H1 (cell line): ENCODE data around the gene CDV3. TPM values are rescaled to one million over a fixed set of nuclear protein-coding genes. Genes with fewer than 3 reads are reported as not detected.

Source experiments
- ATF2 ChIP-seq: IDR thresholded peaks from 2 replicates; pipeline ENCODE4 v1.6.1; 2012; ENCODE audit warnings: low read length, inconsistent platforms
- BRCA1 ChIP-seq: IDR thresholded peaks from 2 replicates; pipeline ENCODE4 v1.6.1; 2012; ENCODE audit warnings: low read depth, low read length, improper control_type of control experiment
- GTF2F1 ChIP-seq: IDR thresholded peaks from 2 replicates; pipeline ENCODE4 v1.6.1; 2012; ENCODE audit warnings: low read depth, low read length, improper control_type of control experiment, borderline replicate concordance
- MAX ChIP-seq: IDR thresholded peaks from 2 replicates; pipeline ENCODE4 v1.6.1; 2012; ENCODE audit warnings: inconsistent platforms
- RAD21 ChIP-seq, 2 experiments: IDR thresholded peaks in 1 of 2; conservative IDR thresholded peaks in 1 of 2; 2 replicates each; pipeline ENCODE4 v1.6.1; 2011; ENCODE audit warnings: low read depth in 2 of 2, low read length in 2 of 2, improper control_type of control experiment in 1 of 2, inconsistent platforms in 1 of 2, mild to moderate bottlenecking in 1 of 2, moderate library complexity in 1 of 2
- TAF1 ChIP-seq: IDR thresholded peaks from 2 replicates; pipeline ENCODE4 v1.6.1; 2011; ENCODE audit warnings: mild to moderate bottlenecking, low read depth, low read length
- TBP ChIP-seq: IDR thresholded peaks from 2 replicates; pipeline ENCODE4 v1.6.1; 2011; ENCODE audit warnings: low read depth, low read length, improper control_type of control experiment
- polyA plus RNA-seq, 7 experiments: library from polyadenylated mRNA; depleted of rRNA in 3 of 7; stranded (reverse) in 5 of 7; unstranded in 2 of 7; fragments of >200 nt in 5 of 7; fragments of 200-250 nt in 2 of 7; gene quantifications; 1 replicate in 5 of 7; 2 replicates in 1 of 7; 4 replicates in 1 of 7; pipeline versions ENCODE4 v1.2.1 to v1.2.3, GENCODE V29; 2011 to 2013; ENCODE audit warnings: missing spikeins in 2 of 7, mixed read lengths in 2 of 7
- total RNA-seq: library from RNA; stranded (reverse); fragmentation: NEBNext Ultra II Directional; extraction: Animal tissue kit (Norgen Biotek cat#: 25700); gene quantifications from 2 replicates; pipeline ENCODE4 v1.2.1, GENCODE V29; 2021

CDV3 gene
- total and polyA plus RNA-seq, 2 of the 8 experiments (the other 6 are each of a cell fraction or from before 2014, with no cell fraction given), result 29.4 to 163 TPM

- no peak for TF ChIP-seq RAD21 (IDR thresholded peaks at IDR 0.05 in 1 of 2, conservative IDR thresholded peaks at IDR 0.05 in 1 of 2; ENCODE audit: low read depth in 2 of 2, low read length in 2 of 2)
- no peak for TF ChIP-seq GTF2F1
- TF ChIP-seq BRCA1, result no peak
- TF ChIP-seq MAX, result no peak
- no peak for TF ChIP-seq TAF1
- TF ChIP-seq ATF2, result no peak
- TF ChIP-seq TBP, result no peak
Observed at GRCh38 chr3:133576169-133576568, 2.7 kb downstream of the CDV3 start (continued).
